Adrenal gland (tissue), 12 donors: ENCODE results near the gene ADGRL2. TPM values are rescaled to one million over a fixed set of nuclear protein-coding genes. Genes with fewer than 3 reads are reported as not detected.

ENCODE experiments used
- DNase-seq, 7 donors: peaks; one replicate each; pipeline ENCODE4 v3.0.0-alpha.2; 2019 to 2020
- H3K27ac ChIP-seq, 5 donors: fragments of 200-600 bp; sonication (generic) in 4 of 5; 1 replicate in 3 of 5; 2 replicates in 2 of 5; pipeline versions ENCODE4 v1.5.1 to v1.8.0; 2016 to 2020; ENCODE audit warnings: mild to moderate bottlenecking in 1 of 5
- H3K27me3 ChIP-seq: fragments of 200-600 bp; 2 replicates; pipeline ENCODE4 v1.8.0; 2021
- H3K36me3 ChIP-seq, 2 donors: fragments of 200-600 bp; replicated peaks in 1 of 2; 1 replicate in 1 of 2; 2 replicates in 1 of 2; pipeline versions ENCODE4 v1.5.1 to v1.8.0; 2018 to 2022
- H3K4me1 ChIP-seq, 2 donors: fragments of 200-600 bp; replicated peaks in 1 of 2; 1 replicate in 1 of 2; 2 replicates in 1 of 2; pipeline versions ENCODE4 v1.5.1 to v1.8.0; 2018 to 2021
- H3K4me3 ChIP-seq, 4 donors: fragments of 200-600 bp; sonication (generic) in 3 of 4; one replicate each; pipeline ENCODE4 v1.5.1; 2016 to 2018
- H3K9me3 ChIP-seq, 3 donors: fragments of 200-600 bp; sonication (generic) in 1 of 3; replicated peaks in 1 of 3; 1 replicate in 2 of 3; 2 replicates in 1 of 3; pipeline versions ENCODE4 v1.5.1 to v1.8.0; 2016 to 2021
- CTCF ChIP-seq, 6 experiments: fragments of 450-650 bp in 4 of 6; fragments of 200-600 bp in 2 of 6; sonication (generic) in 1 of 6; IDR thresholded peaks; 1 replicate in 5 of 6; 2 replicates in 1 of 6; pipeline versions ENCODE4 v1.5.1 to v1.8.0; 2016 to 2021; ENCODE audit warnings: antibody characterized with exemption in 6 of 6, mild to moderate bottlenecking in 2 of 6, moderate library complexity in 1 of 6
- POLR2A ChIP-seq, 2 donors: fragments of 450-650 bp; IDR thresholded peaks; one replicate each; pipeline ENCODE4 v1.6.1; 2017; ENCODE audit warnings: antibody characterized with exemption in 2 of 2, mild to moderate bottlenecking in 2 of 2, moderate library complexity in 1 of 2
- WGBS, 4 donors: extraction: QIAGEN DNeasy Blood & Tissue Kit in 2 of 4; methylation state at CpG; one replicate each; pipeline versions ENCODE4 v1.1.5 to v1.1.7; 2013 to 2017; 5-methylcytosine and 5-hydroxymethylcytosine counted together
- intact Hi-C, 2 donors: fragments of 100-400 bp; cut with DNase I; formaldehyde crosslinking; loops; one replicate each; pipeline versions ENCODE4 v1.14.1 to v1.15.0; 2022 to 2023
- polyA plus RNA-seq, 3 donors: library from polyadenylated mRNA; stranded (reverse); fragments of 200-250 nt in 2 of 3; fragments of 350-450 nt in 1 of 3; fragmentation: Illumina TruSeq in 1 of 3; extraction: RNeasy Lipid Tissue Mini Kit (QIAGEN cat#74804) in 1 of 3; gene quantifications; one replicate each; pipeline ENCODE4 v1.2.3, GENCODE V29; 2013 to 2014
- total RNA-seq, 9 donors: library from RNA; depleted of rRNA in 4 of 9; stranded (reverse); fragments of >200 nt in 4 of 9; fragments of 120-200 nt in 1 of 9; fragmentation: NEBNext Ultra II Directional in 1 of 9; extraction: Animal tissue kit (Norgen Biotek cat#: 25700) in 1 of 9; gene quantifications; one replicate each; pipeline versions ENCODE4 v1.1.0 to v1.2.4, GENCODE V29; 2013 to 2023
- donor health status: healthy with polysubstance abuse.
- donor health status: Bipolar disorder and iron deficiency.
- donor health status: DM: yes; HTN: yes; CAD: no.
- donor health status: DM: no; HTN: no; CAD: no.
- donor health status: DM: no; HTN: no; CAD: no.
- donor health status: DM: yes; HTN: yes; CAD: no.

Gene ADGRL2
- total and polyA plus RNA-seq, 12 donors, result 24.2 to 170 (median 58.9) TPM

- Histone ChIP-seq H3K9me3 (no peaks in the 10 kb centered on the region), H3K27ac (no peak overlapping the region), H3K4me3 (no peak overlapping the region), H3K4me1 (no peaks in the 10 kb centered on the region), H3K36me3 (no peaks in the 10 kb centered on the region), H3K27me3 (no peaks in the 10 kb centered on the region)
- DNase-seq, result no peak
- intact Hi-C loops, result no loop called here
- TF ChIP-seq POLR2A (IDR thresholded peaks at IDR 0.05) (no peak), CTCF (IDR thresholded peaks at IDR 0.05) (no peak)
Observed at GRCh38 chr1:81775510-81775909, 25.2 kb upstream of the ADGRL2 start.

- H3K4me1 ChIP-seq, result no peaks in the 10 kb centered on the region
- H3K27me3 ChIP-seq, result no peaks in the 10 kb centered on the region
- intact Hi-C loops, result no loop called here
- H3K4me3 ChIP-seq, result no peak overlapping the region
- TF ChIP-seq CTCF (IDR thresholded peaks at IDR 0.05) (no peak), POLR2A (IDR thresholded peaks at IDR 0.05) (no peak)
- 91 to 100% (median 96%) methylated on average over 1 of the region's 1 CpG for WGBS, 4 donors
- DNase-seq, result no peak
- H3K27ac ChIP-seq, result no peak overlapping the region
- no peaks in the 10 kb centered on the region for H3K9me3 ChIP-seq
- no peaks in the 10 kb centered on the region for H3K36me3 ChIP-seq
Observed at GRCh38 chr1:81780705-81781454, 19.9 kb upstream of the ADGRL2 start.

- H3K27me3 ChIP-seq, result no peaks in the 10 kb centered on the region
- H3K27ac ChIP-seq, result no peak overlapping the region
- intact Hi-C loops, result no loop called here
- WGBS, 4 donors, result 85 to 90% (median 87%) methylated on average over 2 of the region's 2 CpGs
- H3K36me3 ChIP-seq, result no peaks in the 10 kb centered on the region
- DNase-seq, result no peak
- no peaks in the 10 kb centered on the region for H3K4me1 ChIP-seq
- no peak for TF ChIP-seq CTCF (IDR thresholded peaks at IDR 0.05)
- TF ChIP-seq POLR2A (IDR thresholded peaks at IDR 0.05), result no peak
- no peak overlapping the region for H3K4me3 ChIP-seq
- H3K9me3 ChIP-seq, result no peaks in the 10 kb centered on the region
Observed at GRCh38 chr1:81781749-81782148, 19.0 kb upstream of the ADGRL2 start.

- intact Hi-C loops, result no loop called here
Observed at GRCh38 chr1:81792184-81792583, 8.6 kb upstream of the ADGRL2 start.

More at GRCh38 chr1:81792184-81792583, 8.6 kb upstream of the ADGRL2 start:
- TF ChIP-seq CTCF (IDR thresholded peaks at IDR 0.05), result no peak
- no peak for TF ChIP-seq POLR2A (IDR thresholded peaks at IDR 0.05)
- Histone ChIP-seq H3K9me3 (no peaks in the 10 kb centered on the region), H3K27ac (no peak overlapping the region), H3K4me3 (no peak overlapping the region), H3K36me3 (no peaks in the 10 kb centered on the region), H3K4me1 (no peaks in the 10 kb centered on the region), H3K27me3 (no peaks in the 10 kb centered on the region)
- WGBS, 4 donors, result 87 to 95% (median 93%) methylated on average over 2 of the region's 2 CpGs
- DNase-seq, result no peak
